HFF-Myc (cell line): ENCODE measurements around the gene EMC8.

Experiments used
- DNase-seq: peaks from one replicate; pipeline ENCODE4 v3.0.0-alpha.2; 2011; ENCODE audit warnings: low read depth; ENCODE audit errors: extremely low read depth
- H3K4me3 ChIP-seq: replicated peaks from 2 replicates; pipeline ENCODE4 v1.5.1; 2011; ENCODE audit warnings: low read depth, mild to moderate bottlenecking, control low read depth, low read length
- CTCF ChIP-seq: IDR thresholded peaks from 2 replicates; pipeline ENCODE4 v1.5.1; 2012; ENCODE audit warnings: mild to moderate bottlenecking, low read depth, low read length, control low read depth; ENCODE audit errors: missing control alignments

The EMC8 gene

GRCh38 chr16:85834741-85835140, 35.4 kb upstream of the EMC8 start:
- DNase-seq = no peak
- no peak overlapping the region for H3K4me3 ChIP-seq
- TF ChIP-seq CTCF = no peak

GRCh38 chr16:85833219-85833920, 34.0 kb upstream of the EMC8 start:
- DNase-seq = no peak
- TF ChIP-seq CTCF = no peak
- no peak overlapping the region for H3K4me3 ChIP-seq

- TF ChIP-seq CTCF = no peak
- no peak for DNase-seq
- no peak overlapping the region for H3K4me3 ChIP-seq
These were observed 33.4 kb upstream of the EMC8 start for GRCh38 chr16:85832570-85833218.

GRCh38 chr16:85830821-85831220, 31.5 kb upstream of the EMC8 start:
- TF ChIP-seq CTCF = no peak
- no peak for DNase-seq
- H3K4me3 ChIP-seq = no peak overlapping the region

- no peak for DNase-seq
- H3K4me3 ChIP-seq = no peak overlapping the region
- TF ChIP-seq CTCF = no peak
These were observed 30.6 kb upstream of the EMC8 start for GRCh38 chr16:85829751-85830445.

GRCh38 chr16:85829171-85829719, 29.9 kb upstream of the EMC8 start:
- TF ChIP-seq CTCF = no peak
- H3K4me3 ChIP-seq = no peak overlapping the region
- DNase-seq = no peak
